NT2/D1 (cell line): ENCODE results near the gene FIP1L1.

ENCODE experiments used
- DNase-seq: peaks from one replicate; pipeline ENCODE4 v3.0.0-alpha.2; 2011; ENCODE audit warnings: low read depth, low spot score
- H3K27me3 ChIP-seq: 2 replicates; pipeline ENCODE4 v1.6.0; 2011; ENCODE audit warnings: mild to moderate bottlenecking; ENCODE audit not compliant: insufficient read length, insufficient read depth
- H3K36me3 ChIP-seq: 2 replicates; pipeline ENCODE4 v1.6.1; 2011; ENCODE audit warnings: mild to moderate bottlenecking, low read length, mixed read lengths; ENCODE audit not compliant: insufficient read depth, insufficient read length
- H3K4me1 ChIP-seq: 2 replicates; pipeline ENCODE4 v1.5.1; 2011; ENCODE audit not compliant: insufficient read depth, insufficient read length
- H3K4me3 ChIP-seq: 2 replicates; pipeline ENCODE4 v1.5.1; 2011; ENCODE audit warnings: low read depth; ENCODE audit not compliant: insufficient read length
- H3K9ac ChIP-seq: 2 replicates; pipeline ENCODE4 v1.6.0; 2011; ENCODE audit warnings: low read depth; ENCODE audit not compliant: insufficient read length
- H3K9me3 ChIP-seq: 2 replicates; pipeline ENCODE4 v1.5.1; 2011; ENCODE audit warnings: mild to moderate bottlenecking, low read length; ENCODE audit not compliant: insufficient read depth
- SUZ12 ChIP-seq: IDR thresholded peaks from 2 replicates; pipeline ENCODE4 v1.6.1; 2011; ENCODE audit not compliant: insufficient read length, insufficient read depth; ENCODE audit errors: extremely low read depth
- YY1 ChIP-seq: IDR thresholded peaks from 2 replicates; pipeline ENCODE4 v1.6.1; 2011; ENCODE audit not compliant: insufficient read length, insufficient read depth
- ZNF274 ChIP-seq: IDR thresholded peaks from 2 replicates; pipeline ENCODE4 v1.6.1; 2011; ENCODE audit warnings: mild to moderate bottlenecking, low read depth, low read length

Gene FIP1L1

DNA sequence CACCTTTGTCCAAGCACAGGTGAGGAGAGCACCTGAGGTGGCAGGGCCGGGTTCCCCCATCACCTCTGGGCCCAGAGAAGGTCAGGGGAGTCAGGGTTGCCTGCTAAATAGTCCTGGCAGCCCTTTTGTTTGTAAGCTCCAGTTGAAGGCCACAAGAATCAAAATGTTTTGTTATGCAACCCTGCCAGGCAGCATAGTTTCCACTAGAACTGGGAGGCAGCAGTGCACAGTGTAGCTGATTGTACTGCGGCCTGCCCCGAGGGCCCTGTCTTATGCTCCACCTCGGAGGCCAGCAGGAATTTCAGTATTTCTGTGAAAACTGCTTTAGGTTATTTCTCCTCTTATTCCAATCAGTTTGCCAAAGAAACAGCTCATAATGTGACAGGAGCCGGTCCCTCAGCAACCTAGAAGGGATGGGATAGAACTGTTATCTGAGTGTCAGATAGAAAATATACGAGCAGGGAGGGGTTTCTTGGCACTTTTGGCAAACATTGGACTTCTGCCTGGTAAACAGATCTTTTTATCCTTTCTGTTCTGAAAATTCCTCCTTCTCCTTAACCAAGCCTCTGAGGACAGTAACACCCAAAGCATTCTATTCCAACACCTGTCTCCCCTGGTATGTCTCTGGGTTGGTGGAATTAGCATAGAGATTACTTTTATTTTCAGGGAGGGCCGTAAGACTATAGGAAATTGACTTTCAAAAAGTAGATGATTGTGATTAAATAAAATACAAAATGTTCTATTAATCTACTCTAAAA lies 120.2 kb downstream of the FIP1L1 start:
- no peak overlapping the region for H3K9ac ChIP-seq
- TF ChIP-seq YY1 (no peak), ZNF274 (no peak), SUZ12 (no peak)
- no peak for DNase-seq
- no peaks in the 10 kb centered on the region for H3K9me3 ChIP-seq
- H3K4me3 ChIP-seq, result no peak overlapping the region
- H3K4me1 ChIP-seq, result no peaks in the 10 kb centered on the region
- H3K27me3 ChIP-seq, result no peaks in the 10 kb centered on the region
- no peaks in the 10 kb centered on the region for H3K36me3 ChIP-seq

DNA sequence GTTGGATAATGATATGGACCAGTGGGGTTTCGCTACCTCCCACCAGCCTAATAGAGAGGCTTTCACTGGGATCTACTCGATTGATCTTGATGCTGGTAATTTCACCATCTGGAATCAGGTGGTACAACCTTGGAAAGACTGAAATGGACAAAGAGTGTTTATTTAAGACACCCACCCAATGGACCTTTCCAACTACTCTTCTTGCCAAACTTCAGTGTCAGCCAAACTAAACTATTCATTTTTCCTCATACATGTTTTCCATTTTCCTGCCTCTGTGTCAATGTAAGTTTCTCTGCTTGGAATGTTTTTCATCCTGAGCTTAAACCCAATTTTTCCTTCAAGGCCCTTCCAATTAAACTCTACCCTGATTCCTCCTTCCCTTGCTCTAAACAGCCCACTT lies 121.3 kb downstream of the FIP1L1 start:
- no peak for DNase-seq

DNA sequence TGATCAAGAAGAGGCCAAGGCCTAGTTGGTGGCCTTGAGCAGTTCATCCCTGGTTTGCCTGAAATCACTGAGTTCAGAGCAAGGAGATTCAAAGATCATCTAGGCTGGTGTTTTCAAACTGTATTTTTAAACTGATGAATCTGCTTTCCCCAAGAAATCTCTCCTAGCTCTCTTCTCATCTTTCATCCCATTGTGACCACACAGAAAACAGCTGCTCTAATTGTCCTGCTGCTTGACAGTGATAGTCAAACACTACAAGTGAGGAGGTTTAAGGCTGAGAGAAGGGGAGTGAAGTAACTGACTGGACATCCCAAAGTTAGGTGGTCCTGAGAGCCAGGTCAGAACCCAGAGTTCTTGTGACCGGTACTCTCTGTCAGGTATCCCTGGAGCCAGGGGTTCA lies 122.3 kb downstream of the FIP1L1 start:
- Histone ChIP-seq H3K36me3 (no peaks in the 10 kb centered on the region), H3K9me3 (no peaks in the 10 kb centered on the region), H3K27me3 (no peaks in the 10 kb centered on the region), H3K4me3 (no peak overlapping the region), H3K4me1 (no peaks in the 10 kb centered on the region), H3K9ac (no peak overlapping the region)
- TF ChIP-seq YY1 (no peak), SUZ12 (no peak), ZNF274 (no peak)
- no peak for DNase-seq

More for the DNA sequence above, 121.3 kb downstream of the FIP1L1 start:
- no peak overlapping the region for H3K9ac ChIP-seq
- TF ChIP-seq SUZ12 (no peak), YY1 (no peak), ZNF274 (no peak)
- H3K9me3 ChIP-seq, result no peaks in the 10 kb centered on the region
- no peaks in the 10 kb centered on the region for H3K27me3 ChIP-seq
- no peaks in the 10 kb centered on the region for H3K36me3 ChIP-seq
- no peaks in the 10 kb centered on the region for H3K4me1 ChIP-seq
- H3K4me3 ChIP-seq, result no peak overlapping the region

- DNase-seq, result no peak
- Histone ChIP-seq H3K4me3 (no peak overlapping the region), H3K27me3 (no peaks in the 10 kb centered on the region), H3K9me3 (no peaks in the 10 kb centered on the region), H3K4me1 (no peaks in the 10 kb centered on the region), H3K9ac (no peak overlapping the region), H3K36me3 (no peaks in the 10 kb centered on the region)
- TF ChIP-seq ZNF274, result no peak
- no peak for TF ChIP-seq SUZ12
- TF ChIP-seq YY1, result no peak
Observed at GRCh38 chr4:53500546-53500945, 123.1 kb downstream of the FIP1L1 start.

DNA sequence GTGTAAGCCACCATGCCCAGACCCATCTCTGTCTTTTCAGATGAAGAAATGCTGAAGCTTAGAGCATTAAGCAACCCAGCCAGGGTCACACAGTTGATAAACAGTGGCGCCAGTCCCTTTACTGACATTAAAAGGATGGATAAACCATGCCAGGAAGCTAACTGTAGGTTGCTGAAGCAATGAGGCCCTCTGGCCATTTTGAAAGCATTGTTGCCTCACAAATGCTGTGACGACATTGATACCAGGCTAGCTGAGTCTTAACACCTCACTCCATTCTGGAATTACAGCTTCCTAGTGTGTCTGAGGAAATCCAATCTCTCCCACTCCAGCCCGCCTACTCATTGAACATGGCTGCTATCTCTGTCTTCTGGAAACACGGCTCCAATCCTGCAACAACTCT lies 124.1 kb downstream of the FIP1L1 start:
- Histone ChIP-seq H3K27me3 (no peaks in the 10 kb centered on the region), H3K9ac (no peak overlapping the region), H3K4me3 (no peak overlapping the region), H3K9me3 (no peaks in the 10 kb centered on the region), H3K36me3 (no peaks in the 10 kb centered on the region), H3K4me1 (no peaks in the 10 kb centered on the region)
- DNase-seq, result no peak
- no peak for TF ChIP-seq YY1
- no peak for TF ChIP-seq SUZ12
- TF ChIP-seq ZNF274, result no peak

DNA sequence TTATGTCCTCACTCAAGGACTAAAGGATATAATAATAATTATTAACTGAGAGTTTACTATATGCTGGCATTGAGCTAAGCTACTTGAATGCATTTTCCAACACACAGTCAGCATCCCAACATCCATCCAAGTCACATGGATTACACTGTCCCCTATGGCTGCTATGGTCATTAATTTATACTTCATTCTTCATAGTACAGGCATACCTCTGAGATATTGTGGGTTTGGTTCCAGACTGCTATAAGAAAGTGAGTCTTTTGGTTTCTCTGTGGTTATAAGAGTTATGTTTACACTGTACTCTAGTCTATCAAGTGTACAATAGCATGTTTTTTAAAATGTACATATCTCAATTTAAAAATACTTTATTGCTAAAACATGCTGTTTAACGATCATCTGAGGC lies 124.7 kb downstream of the FIP1L1 start:
- H3K9me3 ChIP-seq, result no peaks in the 10 kb centered on the region
- no peak overlapping the region for H3K4me3 ChIP-seq
- no peaks in the 10 kb centered on the region for H3K4me1 ChIP-seq
- TF ChIP-seq ZNF274 (no peak), SUZ12 (no peak), YY1 (no peak)
- H3K36me3 ChIP-seq, result no peaks in the 10 kb centered on the region
- H3K27me3 ChIP-seq, result no peaks in the 10 kb centered on the region
- no peak overlapping the region for H3K9ac ChIP-seq
- no peak for DNase-seq

GRCh38 chr4:53505947-53506346 lies 128.5 kb downstream of the FIP1L1 start:
- DNase-seq, result no peak

GRCh38 chr4:53507058-53507457 lies 129.6 kb downstream of the FIP1L1 start:
- Histone ChIP-seq H3K4me1 (no peaks in the 10 kb centered on the region), H3K4me3 (no peak overlapping the region), H3K9ac (no peak overlapping the region), H3K9me3 (no peaks in the 10 kb centered on the region), H3K27me3 (no peaks in the 10 kb centered on the region), H3K36me3 (no peaks in the 10 kb centered on the region)
- TF ChIP-seq SUZ12, result no peak
- no peak for TF ChIP-seq YY1
- TF ChIP-seq ZNF274, result no peak
- DNase-seq, result no peak

More at GRCh38 chr4:53505947-53506346, 128.5 kb downstream of the FIP1L1 start:
- H3K9me3 ChIP-seq, result no peaks in the 10 kb centered on the region
- no peak overlapping the region for H3K9ac ChIP-seq
- TF ChIP-seq YY1, result no peak
- no peak for TF ChIP-seq SUZ12
- no peak for TF ChIP-seq ZNF274
- H3K27me3 ChIP-seq, result no peaks in the 10 kb centered on the region
- H3K36me3 ChIP-seq, result no peaks in the 10 kb centered on the region
- H3K4me1 ChIP-seq, result no peaks in the 10 kb centered on the region
- no peak overlapping the region for H3K4me3 ChIP-seq
